HCT116 (cell line): ENCODE results near the gene SEMA4D. TPM values are rescaled to one million over a fixed set of nuclear protein-coding genes. Genes with fewer than 3 reads are reported as not detected.

Experiments
- ATAC-seq: fragments of 200-7000 bp; cut with Tn5 transposase; 2 replicates; pipeline ENCODE4 v1.9.1; 2020; ENCODE audit warnings: mild to moderate bottlenecking, moderate library complexity
- BruUV-seq: library from RNA; stranded (reverse); fragments of 400-500 nt; replicated peaks from 2 replicates; lab custom pipeline; 2021; lab: Mats Ljungman, UMichigan
- CTCF ChIA-PET: fragments of 300-600 bp; sonication (Branson Sonifier 250); formaldehyde crosslinking; loops from one replicate; lab custom pipeline; 2021; ENCODE audit warnings: antibody characterized with exemption; lab: Charles Lee
- POLR2A ChIA-PET: fragments of 300-600, 350-600 bp; sonication (Branson Sonifier 250); formaldehyde crosslinking; loops from one replicate; lab custom pipeline; 2021; ENCODE audit warnings: antibody characterized with exemption; lab: Charles Lee
- RAD21 ChIA-PET, 2 experiments: fragments of 300-600 bp; sonication (Branson Sonifier 250); formaldehyde crosslinking; loops; one replicate each; lab custom pipeline; 2023; ENCODE audit warnings: low total read pairs in 2 of 2; ENCODE audit not compliant: uncharacterized antibody in 2 of 2, unreplicated experiment in 2 of 2, low non-redundant PET in 1 of 2; lab: Charles Lee
- DNase-seq: peaks from one replicate; pipeline ENCODE4 v3.0.0-alpha.2; 2010; ENCODE audit warnings: low read depth, low spot score
- H2AFZ ChIP-seq: fragments of 200-600 bp; shearing (Covaris generic), sonication (generic); 2 replicates; pipeline ENCODE4 v1.6.1; 2017; ENCODE audit warnings: low read depth, mixed run types, mixed read lengths, antibody characterized with exemption, low read length; ENCODE audit not compliant: poor library complexity, severe bottlenecking
- H3K27ac ChIP-seq: 2 replicates; pipeline ENCODE4 v1.5.1; 2012; ENCODE audit warnings: low read depth, low read length
- H3K27me3 ChIP-seq: fragments of 200-600 bp; sonication (generic); 2 replicates; pipeline ENCODE4 v1.6.1; 2016; ENCODE audit warnings: mixed run types, low read length, mixed read lengths; ENCODE audit not compliant: insufficient read depth
- H3K36me3 ChIP-seq, 2 experiments: fragments of 200-500 bp in 1 of 2; fragments of 200-600 bp in 1 of 2; sonication (Bioruptor generic) in 1 of 2; sonication (generic) in 1 of 2; 2 replicates each; pipeline versions ENCODE4 v1.5.1 to v1.6.1; 2014 to 2016; ENCODE audit warnings: low read length in 2 of 2, inconsistent platforms in 1 of 2, mixed read lengths in 1 of 2, mixed run types in 1 of 2; ENCODE audit not compliant: insufficient read depth in 2 of 2, control insufficient read depth in 1 of 2
- H3K4me1 ChIP-seq, 2 experiments: fragments of 200-600 bp in 1 of 2; sonication (generic) in 1 of 2; 2 replicates each; pipeline versions ENCODE4 v1.5.1 to v1.6.1; 2012 to 2017; ENCODE audit warnings: low read length in 2 of 2, inconsistent platforms in 1 of 2, mild to moderate bottlenecking in 1 of 2, mixed read lengths in 1 of 2, mixed run types in 1 of 2, moderate library complexity in 1 of 2; ENCODE audit not compliant: insufficient read depth in 2 of 2, control insufficient read depth in 1 of 2
- H3K4me2 ChIP-seq: fragments of 200-600 bp; sonication (generic); 2 replicates; pipeline ENCODE4 v1.6.1; 2017; ENCODE audit warnings: mixed run types, low read length, mixed read lengths
- H3K4me3 ChIP-seq, 2 experiments: fragments of 200-600 bp in 1 of 2; sonication (generic) in 1 of 2; replicated peaks in 1 of 2; 2 replicates each; pipeline ENCODE4 v1.5.1; 2011 to 2016; ENCODE audit warnings: low read length in 2 of 2, control low read depth in 1 of 2, low read depth in 1 of 2, mild to moderate bottlenecking in 1 of 2, mixed read lengths in 1 of 2, mixed run types in 1 of 2
- H3K79me2 ChIP-seq: fragments of 200-600 bp; sonication (generic); 2 replicates; pipeline ENCODE4 v1.6.1; 2017; ENCODE audit warnings: mild to moderate bottlenecking, mixed run types, low read length, moderate library complexity, mixed read lengths; ENCODE audit not compliant: insufficient read depth
- H3K9ac ChIP-seq: fragments of 200-600 bp; sonication (generic); 2 replicates; pipeline ENCODE4 v1.6.1; 2016; ENCODE audit warnings: low read length, mixed read lengths
- H3K9me2 ChIP-seq: fragments of 200-600 bp; sonication (generic), shearing (Covaris generic); 2 replicates; pipeline ENCODE4 v1.6.1; 2017; ENCODE audit warnings: mixed run types, mild to moderate bottlenecking, moderate library complexity; ENCODE audit not compliant: insufficient read depth
- H3K9me3 ChIP-seq, 2 experiments: fragments of 200-500 bp in 1 of 2; fragments of 200-600 bp in 1 of 2; sonication (Bioruptor generic) in 1 of 2; sonication (generic) in 1 of 2; 2 replicates each; pipeline ENCODE4 v1.6.1; 2014 to 2017; ENCODE audit warnings: low read length in 2 of 2, mixed read lengths in 2 of 2, inconsistent platforms in 1 of 2, low read depth in 1 of 2, mild to moderate bottlenecking in 1 of 2, mixed run types in 1 of 2, moderate library complexity in 1 of 2; ENCODE audit not compliant: control insufficient read depth in 1 of 2, insufficient read depth in 1 of 2
- H4K20me1 ChIP-seq: fragments of 200-600 bp; sonication (generic), shearing (Covaris generic); 2 replicates; pipeline ENCODE4 v1.6.1; 2017; ENCODE audit warnings: mixed run types, mild to moderate bottlenecking, moderate library complexity; ENCODE audit not compliant: insufficient read depth
- CBX3 ChIP-seq: IDR thresholded peaks from 2 replicates; pipeline ENCODE4 v1.6.1; 2012; ENCODE audit warnings: low read depth
- CEBPB ChIP-seq: IDR thresholded peaks from 2 replicates; pipeline ENCODE4 v1.6.1; 2012; ENCODE audit warnings: low read depth
- EGR1 ChIP-seq: IDR thresholded peaks from 2 replicates; pipeline ENCODE4 v1.6.1; 2012; ENCODE audit warnings: low read depth
- ELF1 ChIP-seq: IDR thresholded peaks from 2 replicates; pipeline ENCODE4 v1.6.1; 2012; ENCODE audit warnings: low read depth, borderline replicate concordance
- EZH2phosphoT487 ChIP-seq: fragments of 200-600 bp; IDR thresholded peaks from 2 replicates; pipeline ENCODE4 v1.6.1; 2018; ENCODE audit warnings: antibody characterized with exemption, borderline replicate concordance
- FOSL1 ChIP-seq: IDR thresholded peaks from 2 replicates; pipeline ENCODE4 v1.6.1; 2012; ENCODE audit warnings: low read depth
- JUND ChIP-seq: IDR thresholded peaks from 2 replicates; pipeline ENCODE4 v1.6.1; 2012
- POLR2A ChIP-seq: IDR thresholded peaks from 2 replicates; pipeline ENCODE4 v1.7.0; 2011; ENCODE audit warnings: borderline replicate concordance; ENCODE audit not compliant: insufficient read depth, insufficient read length; ENCODE audit errors: extremely low read depth
- POLR2AphosphoS5 ChIP-seq: IDR thresholded peaks from 2 replicates; pipeline ENCODE4 v1.6.1; 2011; ENCODE audit warnings: mild to moderate bottlenecking, low read depth, low read length, moderate library complexity
- RAD21 ChIP-seq: IDR thresholded peaks from 2 replicates; pipeline ENCODE4 v1.6.1; 2012; ENCODE audit warnings: low read depth, mild to moderate bottlenecking
- SIN3A ChIP-seq: IDR thresholded peaks from 2 replicates; pipeline ENCODE4 v1.6.1; 2012; ENCODE audit warnings: low read depth
- SRF ChIP-seq: IDR thresholded peaks from 2 replicates; pipeline ENCODE4 v1.6.1; 2012; ENCODE audit warnings: low read depth
- TCF7L2 ChIP-seq: IDR thresholded peaks from 2 replicates; pipeline ENCODE4 v1.7.0; 2011; ENCODE audit warnings: borderline replicate concordance, inconsistent platforms; ENCODE audit not compliant: insufficient read depth, insufficient read length; ENCODE audit errors: extremely low read depth
- YY1 ChIP-seq: IDR thresholded peaks from 2 replicates; pipeline ENCODE4 v1.6.1; 2011; ENCODE audit warnings: low read length, low read depth, moderate library complexity, mild to moderate bottlenecking; ENCODE audit not compliant: insufficient replicate concordance; ENCODE audit errors: extremely low read depth
- ZFX ChIP-seq: fragments of 450-650 bp; IDR thresholded peaks from 2 replicates; pipeline ENCODE4 v1.6.1; 2017
- ZNF274 ChIP-seq: fragments of 200-500 bp; sonication (Bioruptor generic); IDR thresholded peaks from 2 replicates; pipeline ENCODE4 v1.6.1; 2014; ENCODE audit warnings: mild to moderate bottlenecking, low read depth, low read length, inconsistent platforms
- intact Hi-C: fragments of 100-400 bp; cut with micrococcal nuclease; formaldehyde crosslinking; loops from 2 replicates; pipeline ENCODE4 v1.10.0; 2022
- total RNA-seq: library from RNA; stranded (reverse); gene quantifications from one replicate; pipeline ENCODE4 v1.2.1, GENCODE V29; 2021; ENCODE audit not compliant: unreplicated experiment
- TF ChIP-seq, protein P1 (sequence below): IDR thresholded peaks from 2 replicates; pipeline ENCODE4 v1.6.1; 2012
- TF ChIP-seq, protein P2 (sequence below), 3 experiments: fragments of 200-600 bp in 1 of 3; sonication (generic) in 1 of 3; IDR thresholded peaks in 2 of 3; conservative IDR thresholded peaks in 1 of 3; 2 replicates each; pipeline ENCODE4 v1.5.1; 2012 to 2017; ENCODE audit warnings: low read depth in 2 of 3, low read length in 2 of 3, antibody characterized with exemption in 1 of 3, borderline replicate concordance in 1 of 3, control low read depth in 1 of 3, mild to moderate bottlenecking in 1 of 3, mixed read lengths in 1 of 3, mixed run types in 1 of 3, moderate library complexity in 1 of 3; ENCODE audit not compliant: insufficient read depth in 1 of 3
- TF ChIP-seq, protein P3 (sequence below): IDR thresholded peaks from 2 replicates; pipeline ENCODE4 v1.6.1; 2012

Gene SEMA4D
- total RNA-seq, 1 experiment from 2014 or later = 32.0 TPM

DNA sequence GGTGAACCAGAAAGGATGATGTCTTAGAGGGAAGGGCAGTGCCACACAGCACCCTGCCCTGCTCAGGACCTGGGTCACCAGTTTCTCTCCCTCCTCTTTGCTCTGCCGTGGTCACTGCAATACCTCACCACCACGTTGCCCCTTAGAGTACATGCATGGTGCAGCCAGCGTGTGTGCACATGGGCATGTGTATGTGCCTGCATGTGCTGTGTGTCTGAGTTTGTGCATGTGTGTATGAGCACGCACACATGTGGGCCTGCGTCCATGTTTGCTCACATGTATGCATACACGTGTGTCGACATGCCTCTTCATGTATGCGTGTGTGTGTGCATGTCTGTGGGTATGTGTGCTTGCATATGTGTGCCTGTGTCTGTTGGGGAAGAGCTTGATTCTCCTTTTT lies 41.5 kb upstream of the SEMA4D start:
- ChIA-PET POLR2A (no interaction called here), RAD21 (no interaction called here), CTCF (no interaction called here)
- TF ChIP-seq, protein P1, sequence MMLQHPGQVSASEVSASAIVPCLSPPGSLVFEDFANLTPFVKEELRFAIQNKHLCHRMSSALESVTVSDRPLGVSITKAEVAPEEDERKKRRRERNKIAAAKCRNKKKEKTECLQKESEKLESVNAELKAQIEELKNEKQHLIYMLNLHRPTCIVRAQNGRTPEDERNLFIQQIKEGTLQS = no peak
- TF ChIP-seq EGR1 (no peak), SRF (no peak), TCF7L2 (no peak), YY1 (no peak), ZNF274 (no peak), RAD21 (no peak), SIN3A (no peak), EZH2phosphoT487 (no peak), ELF1 (no peak), FOSL1 (no peak), POLR2A (no peak), ZFX (no peak), CBX3 (no peak), POLR2AphosphoS5 (no peak), JUND (no peak), CEBPB (no peak)
- TF ChIP-seq, protein P2, sequence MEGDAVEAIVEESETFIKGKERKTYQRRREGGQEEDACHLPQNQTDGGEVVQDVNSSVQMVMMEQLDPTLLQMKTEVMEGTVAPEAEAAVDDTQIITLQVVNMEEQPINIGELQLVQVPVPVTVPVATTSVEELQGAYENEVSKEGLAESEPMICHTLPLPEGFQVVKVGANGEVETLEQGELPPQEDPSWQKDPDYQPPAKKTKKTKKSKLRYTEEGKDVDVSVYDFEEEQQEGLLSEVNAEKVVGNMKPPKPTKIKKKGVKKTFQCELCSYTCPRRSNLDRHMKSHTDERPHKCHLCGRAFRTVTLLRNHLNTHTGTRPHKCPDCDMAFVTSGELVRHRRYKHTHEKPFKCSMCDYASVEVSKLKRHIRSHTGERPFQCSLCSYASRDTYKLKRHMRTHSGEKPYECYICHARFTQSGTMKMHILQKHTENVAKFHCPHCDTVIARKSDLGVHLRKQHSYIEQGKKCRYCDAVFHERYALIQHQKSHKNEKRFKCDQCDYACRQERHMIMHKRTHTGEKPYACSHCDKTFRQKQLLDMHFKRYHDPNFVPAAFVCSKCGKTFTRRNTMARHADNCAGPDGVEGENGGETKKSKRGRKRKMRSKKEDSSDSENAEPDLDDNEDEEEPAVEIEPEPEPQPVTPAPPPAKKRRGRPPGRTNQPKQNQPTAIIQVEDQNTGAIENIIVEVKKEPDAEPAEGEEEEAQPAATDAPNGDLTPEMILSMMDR (IDR thresholded peaks at IDR 0.05 in 2 of 3, conservative IDR thresholded peaks at IDR 0.05 in 1 of 3; ENCODE audit: borderline replicate concordance in 1 of 3, insufficient read depth in 1 of 3, low read depth in 2 of 3, low read length in 2 of 3) = no peak
- TF ChIP-seq, protein P3, sequence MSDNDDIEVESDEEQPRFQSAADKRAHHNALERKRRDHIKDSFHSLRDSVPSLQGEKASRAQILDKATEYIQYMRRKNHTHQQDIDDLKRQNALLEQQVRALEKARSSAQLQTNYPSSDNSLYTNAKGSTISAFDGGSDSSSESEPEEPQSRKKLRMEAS = no peak
- Histone ChIP-seq H3K9ac (no peak overlapping the region), H3K27me3 (no peaks in the 10 kb centered on the region), H3K79me2 (no peaks in the 10 kb centered on the region), H3K4me1 (no peaks in the 10 kb centered on the region), H2AFZ (no peak overlapping the region), H3K9me3 (no peaks in the 10 kb centered on the region), H3K4me2 (no peak overlapping the region), H3K4me3 (no peak overlapping the region), H3K27ac (no peak overlapping the region), H3K9me2 (no peaks in the 10 kb centered on the region), H3K36me3 (no peaks in the 10 kb centered on the region), H4K20me1 (no peaks in the 10 kb centered on the region)
- no TSS peak for BruUV-seq
- no peak for ATAC-seq
- DNase-seq = no peak
- intact Hi-C loops = no loop called here
